BE2C (cell line): Measurements from ENCODE around the gene CDH4.

ENCODE experiments used
- DNase-seq: peaks from one replicate; pipeline ENCODE4 v3.0.0-alpha.2; 2020
- H3K27me3 ChIP-seq: fragments of 250-450 bp; sonication (Bioruptor Pico); 2 replicates; pipeline ENCODE4 v1.5.1; 2020; ENCODE audit warnings: mild to moderate bottlenecking
- H3K36me3 ChIP-seq: fragments of 250-450 bp; sonication (Bioruptor Pico); 2 replicates; pipeline ENCODE4 v1.5.1; 2020; ENCODE audit warnings: mild to moderate bottlenecking
- H3K4me1 ChIP-seq: fragments of 250-450 bp; sonication (Bioruptor Pico); 2 replicates; pipeline ENCODE4 v1.5.1; 2020
- H3K4me3 ChIP-seq: 2 replicates; pipeline ENCODE4 v1.5.1; 2011; ENCODE audit warnings: low read depth, low read length
- H3K9me3 ChIP-seq: fragments of 250-450 bp; sonication (Bioruptor Pico); 2 replicates; pipeline ENCODE4 v1.5.1; 2020
- CTCF ChIP-seq: IDR thresholded peaks from 2 replicates; pipeline ENCODE4 v1.5.1; 2012; ENCODE audit warnings: mild to moderate bottlenecking, low read depth, low read length

Gene CDH4

GRCh38 chr20:61835791-61836350, 583.8 kb downstream of the CDH4 start:
- no peak for DNase-seq
- Histone ChIP-seq H3K27me3 (no peaks in the 10 kb centered on the region; the same call in 1 of the 2 replicates), H3K9me3 (no peaks in the 10 kb centered on the region), H3K36me3 (no peaks in the 10 kb centered on the region), H3K4me3 (no peak overlapping the region), H3K4me1 (no peaks in the 10 kb centered on the region)
- no peak for TF ChIP-seq CTCF

DNA sequence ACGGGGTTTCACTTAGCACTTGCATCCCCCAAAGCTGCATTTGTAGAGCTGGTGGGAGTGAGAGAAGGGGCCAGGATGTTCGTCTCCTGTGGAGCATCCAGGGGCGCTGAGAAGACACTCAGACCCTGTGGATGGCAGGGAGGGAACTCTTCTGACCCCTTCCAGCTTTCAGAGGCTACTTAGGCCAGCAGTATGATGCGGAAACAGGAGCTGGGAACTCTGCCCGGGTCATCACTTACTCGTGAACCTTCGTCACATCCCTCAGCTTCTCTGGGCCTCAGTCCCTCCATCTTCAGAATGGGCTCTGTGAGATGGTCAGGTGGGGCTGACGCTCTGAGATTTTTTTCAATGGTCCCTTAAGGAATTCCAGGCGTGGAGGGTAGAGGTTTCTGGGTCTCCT, 585.1 kb downstream of the CDH4 start:
- Histone ChIP-seq H3K4me1 (no peaks in the 10 kb centered on the region), H3K4me3 (no peak overlapping the region), H3K9me3 (no peaks in the 10 kb centered on the region), H3K36me3 (no peaks in the 10 kb centered on the region), H3K27me3 (no peaks in the 10 kb centered on the region; the same call in 1 of the 2 replicates)
- no peak for TF ChIP-seq CTCF
- no peak for DNase-seq

GRCh38 chr20:61839223-61839911, 587.3 kb downstream of the CDH4 start:
- no peaks in the 10 kb centered on the region for H3K36me3 ChIP-seq
- no peaks in the 10 kb centered on the region for H3K9me3 ChIP-seq
- no peak for TF ChIP-seq CTCF
- DNase-seq, result no peak
- H3K27me3 ChIP-seq, result no peaks in the 10 kb centered on the region
- H3K4me3 ChIP-seq, result no peak overlapping the region
- H3K4me1 ChIP-seq, result no peaks in the 10 kb centered on the region

DNA sequence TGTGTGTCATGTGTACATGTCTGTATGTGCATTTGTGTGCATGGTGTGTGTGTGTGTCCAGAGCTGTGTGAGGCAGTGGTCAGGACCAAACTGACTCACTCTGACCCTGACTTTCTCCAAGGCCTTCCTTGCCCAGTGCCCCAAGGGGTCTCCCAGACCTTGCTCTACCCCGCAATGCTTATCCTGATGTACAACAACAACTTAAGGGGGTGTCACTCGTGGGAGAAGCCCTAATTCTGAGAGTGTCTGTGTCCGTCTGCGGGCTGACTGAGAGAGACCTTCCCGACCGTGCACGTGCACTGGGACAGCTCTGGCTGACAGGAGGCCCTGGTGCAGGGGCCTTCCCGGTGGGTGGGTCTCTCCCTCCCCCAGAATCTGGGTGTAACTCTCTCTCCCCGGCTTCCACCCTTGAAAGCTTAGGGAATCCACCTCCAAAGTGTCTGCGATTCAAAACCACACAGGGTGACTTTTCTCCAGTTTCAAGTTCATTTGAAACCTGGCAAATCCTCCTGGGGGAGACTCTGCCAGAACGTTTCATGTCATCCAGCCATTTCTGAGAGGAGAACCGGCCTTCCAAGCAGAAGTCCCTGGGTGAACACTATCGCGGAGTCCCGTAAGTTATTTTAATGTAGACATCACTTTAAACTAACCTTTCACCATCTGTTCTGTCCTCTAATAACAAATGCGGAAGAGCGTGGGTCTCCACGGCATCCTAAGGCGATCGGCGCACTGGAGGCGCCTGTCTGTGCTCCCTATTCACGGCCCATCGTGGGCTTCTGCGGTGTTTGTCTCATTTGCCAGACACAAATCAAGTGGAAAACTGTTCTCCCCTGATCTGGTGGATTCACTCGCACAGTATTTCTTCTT, 588.1 kb downstream of the CDH4 start:
- Histone ChIP-seq H3K9me3 (no peaks in the 10 kb centered on the region), H3K4me3 (no peak overlapping the region), H3K36me3 (no peaks in the 10 kb centered on the region), H3K4me1 (no peaks in the 10 kb centered on the region), H3K27me3 (no peaks in the 10 kb centered on the region)
- TF ChIP-seq CTCF, result no peak
- no peak for DNase-seq

DNA sequence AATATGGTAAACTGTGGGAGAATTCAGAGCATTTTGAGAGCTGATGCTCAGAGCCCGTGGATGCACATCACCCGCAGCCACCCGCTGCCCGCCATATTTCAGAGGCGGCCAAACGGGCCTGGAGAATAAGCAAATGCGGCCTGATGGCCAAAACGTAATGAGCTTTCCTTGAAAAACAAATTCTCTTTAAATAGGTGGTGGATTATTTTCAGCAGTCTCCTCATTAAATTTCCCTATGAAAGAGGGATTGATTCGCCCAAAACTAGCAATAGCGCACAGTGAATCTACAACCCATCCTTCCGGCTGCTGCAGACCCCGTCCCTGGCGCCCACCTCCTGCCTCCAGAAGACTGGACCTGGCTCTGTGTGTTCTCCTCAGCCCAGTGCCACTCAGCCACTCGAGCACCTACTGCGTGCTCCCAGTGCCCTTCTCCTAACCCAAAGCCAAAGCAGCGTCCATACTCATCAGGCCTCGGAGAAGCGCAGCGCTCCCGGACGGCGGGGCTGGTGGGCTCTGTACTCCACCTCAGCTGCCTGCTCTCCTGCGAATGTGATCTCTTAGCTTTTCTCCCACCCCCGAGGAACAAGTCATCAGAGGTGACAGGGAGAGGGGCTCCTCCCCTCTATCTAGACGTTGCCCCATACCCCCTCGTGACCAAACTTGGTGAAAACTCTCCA, 588.9 kb downstream of the CDH4 start:
- Histone ChIP-seq H3K27me3 (no peaks in the 10 kb centered on the region), H3K36me3 (no peaks in the 10 kb centered on the region), H3K9me3 (no peaks in the 10 kb centered on the region), H3K4me1 (no peaks in the 10 kb centered on the region), H3K4me3 (no peak overlapping the region)
- no peak for DNase-seq
- no peak for TF ChIP-seq CTCF
